BJ (cell line): ENCODE measurements around the gene GSE1. TPM values are rescaled to one million over a fixed set of nuclear protein-coding genes. Genes with fewer than 3 reads are reported as not detected.

Experiments
- CTCF ChIA-PET: fragments of 350-600 bp; formaldehyde crosslinking; extraction: SDS; loops from one replicate; lab custom pipeline; 2021; ENCODE audit warnings: antibody characterized with exemption, inconsistent platforms; lab: Yijun Ruan, JAX
- POLR2A ChIA-PET: fragments of 300-600 bp; sonication (Branson Sonifier 250); formaldehyde crosslinking; extraction: SDS; loops from one replicate; lab custom pipeline; 2021; ENCODE audit warnings: antibody characterized with exemption; lab: Charles Lee
- DNase-seq: peaks from one replicate; pipeline ENCODE4 v3.0.0-alpha.2; 2011; ENCODE audit warnings: low read depth
- H3K27me3 ChIP-seq: 2 replicates; pipeline ENCODE4 v1.6.0; 2011; ENCODE audit warnings: low read length; ENCODE audit not compliant: control insufficient read depth, insufficient read depth
- H3K36me3 ChIP-seq: 2 replicates; pipeline ENCODE4 v1.5.1; 2011; ENCODE audit warnings: low read length; ENCODE audit not compliant: control insufficient read depth, insufficient read depth
- H3K4me3 ChIP-seq: 2 replicates; pipeline ENCODE4 v1.5.1; 2011; ENCODE audit warnings: low read depth, mild to moderate bottlenecking, control low read depth, low read length
- CTCF ChIP-seq: IDR thresholded peaks from 2 replicates; pipeline ENCODE4 v1.5.1; 2011; ENCODE audit warnings: low read depth, mild to moderate bottlenecking, control low read depth, inconsistent platforms, low read length, moderate library complexity; ENCODE audit not compliant: insufficient read depth
- polyA plus RNA-seq: library from polyadenylated mRNA; depleted of rRNA; stranded (reverse); fragments of >200 nt; gene quantifications from 2 replicates; pipeline ENCODE4 v1.2.3, GENCODE V29; 2011

Gene GSE1
- polyA plus RNA-seq, 1 experiment: 16.2 TPM

- POLR2A ChIA-PET: no interaction called here
- Histone ChIP-seq H3K27me3 (no peaks in the 10 kb centered on the region), H3K36me3 (peaks cover 5% of the 10 kb centered on the region; the same call in 1 of the 2 replicates), H3K4me3 (no peak overlapping the region)
- DNase-seq: no peak
- no peak for TF ChIP-seq CTCF
- CTCF ChIA-PET: interaction anchor here (0.8 kb wide), 1 partner anchor 139 kb away, joined by 3 read pairs; no protein-coding TSS in a partner anchor
Observed at GRCh38 chr16:85620374-85620773, 7.3 kb downstream of the GSE1 start.

GRCh38 chr16:85621698-85622428 is 8.7 kb downstream of the GSE1 start:
- Histone ChIP-seq H3K4me3 (no peak overlapping the region), H3K27me3 (no peaks in the 10 kb centered on the region), H3K36me3 (peaks cover 6% of the 10 kb centered on the region)
- TF ChIP-seq CTCF: no peak
- DNase-seq: no peak
- POLR2A ChIA-PET: no interaction called here
- CTCF ChIA-PET: interaction anchor here (1.3 kb wide), 1 partner anchor 207 kb away, joined by 4 read pairs; no protein-coding TSS in a partner anchor

GRCh38 chr16:85622683-85623082 is 9.6 kb downstream of the GSE1 start:
- TF ChIP-seq CTCF: no peak
- POLR2A ChIA-PET: no interaction called here
- Histone ChIP-seq H3K27me3 (no peaks in the 10 kb centered on the region), H3K4me3 (no peak overlapping the region), H3K36me3 (peaks cover 5% of the 10 kb centered on the region)
- CTCF ChIA-PET: interaction anchor here (1.3 kb wide), 1 partner anchor 207 kb away, joined by 4 read pairs; no protein-coding TSS in a partner anchor
- DNase-seq: no peak

GRCh38 chr16:85623250-85623649 is 10.1 kb downstream of the GSE1 start:
- ChIA-PET POLR2A (no interaction called here), CTCF (interaction anchor here (1.3 kb wide), 1 partner anchor 208 kb away, joined by 4 read pairs; no protein-coding TSS in a partner anchor)
- no peak for TF ChIP-seq CTCF

GRCh38 chr16:85623997-85624601 is 11.0 kb downstream of the GSE1 start:
- no peak overlapping the region for H3K4me3 ChIP-seq
- POLR2A ChIA-PET: no interaction called here
- H3K36me3 ChIP-seq: peaks cover 8% of the 10 kb centered on the region
- CTCF ChIA-PET: interaction anchor here (1.7 kb wide), 1 partner anchor 8 kb away, joined by 10 read pairs; no protein-coding TSS in a partner anchor
- H3K27me3 ChIP-seq: no peaks in the 10 kb centered on the region
- no peak for TF ChIP-seq CTCF
- no peak for DNase-seq

More at GRCh38 chr16:85623250-85623649, 10.1 kb downstream of the GSE1 start:
- Histone ChIP-seq H3K4me3 (no peak overlapping the region), H3K36me3 (peaks cover 5% of the 10 kb centered on the region), H3K27me3 (no peaks in the 10 kb centered on the region)
- DNase-seq: no peak
